ENCODE measurements around the gene OLFM2.
"Not testable (repeated sequence)": the region's sequence is repeated elsewhere in the genome, so short reads cannot be mapped to it uniquely, and the experiment has no call there.

GRCh38 chr19:9820034-9820433, 116.3 kb downstream of the OLFM2 start:
- not testable (repeated sequence) for TF ChIP-seq CTCF (conservative IDR thresholded peaks at IDR 0.05; ENCODE audit: low read length); EZH2phosphoT487 (IDR thresholded peaks at IDR 0.05; ENCODE audit: borderline replicate concordance)

Data from Loucy (cell line).